ENCODE data around the gene FAT4.

Gene FAT4

DNA sequence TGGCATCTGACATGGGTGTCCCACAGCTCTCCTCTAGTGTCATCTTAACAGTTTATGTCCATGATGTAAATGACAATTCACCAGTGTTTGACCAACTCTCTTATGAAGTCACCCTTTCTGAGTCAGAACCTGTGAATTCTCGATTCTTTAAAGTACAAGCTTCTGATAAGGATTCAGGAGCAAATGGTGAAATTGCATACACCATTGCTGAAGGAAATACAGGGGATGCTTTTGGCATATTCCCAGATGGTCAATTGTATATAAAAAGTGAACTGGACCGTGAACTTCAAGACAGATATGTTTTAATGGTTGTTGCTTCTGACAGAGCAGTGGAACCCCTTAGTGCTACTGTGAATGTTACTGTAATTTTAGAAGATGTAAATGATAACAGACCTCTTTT lies 4.6 kb downstream of the FAT4 start:
- Histone ChIP-seq H3K36me3 (ENCODE audit: control insufficient read depth, low read depth, low read length) (no peaks in the 10 kb centered on the region), H3K4me1 (ENCODE audit: control insufficient read depth, low read depth, low read length) (peaks cover 11% of the 10 kb centered on the region), H3K9me3 (ENCODE audit: control insufficient read depth, low read depth, low read length) (no peaks in the 10 kb centered on the region), H3K4me3 (ENCODE audit: low read length) (no peak overlapping the region), H3K9ac (ENCODE audit: low read length) (no peak overlapping the region), H3K27me3 (ENCODE audit: control insufficient read depth, insufficient read depth, low read length) (peaks cover 40% of the 10 kb centered on the region), H3K27ac (ENCODE audit: low read length) (no peak overlapping the region)

DNA sequence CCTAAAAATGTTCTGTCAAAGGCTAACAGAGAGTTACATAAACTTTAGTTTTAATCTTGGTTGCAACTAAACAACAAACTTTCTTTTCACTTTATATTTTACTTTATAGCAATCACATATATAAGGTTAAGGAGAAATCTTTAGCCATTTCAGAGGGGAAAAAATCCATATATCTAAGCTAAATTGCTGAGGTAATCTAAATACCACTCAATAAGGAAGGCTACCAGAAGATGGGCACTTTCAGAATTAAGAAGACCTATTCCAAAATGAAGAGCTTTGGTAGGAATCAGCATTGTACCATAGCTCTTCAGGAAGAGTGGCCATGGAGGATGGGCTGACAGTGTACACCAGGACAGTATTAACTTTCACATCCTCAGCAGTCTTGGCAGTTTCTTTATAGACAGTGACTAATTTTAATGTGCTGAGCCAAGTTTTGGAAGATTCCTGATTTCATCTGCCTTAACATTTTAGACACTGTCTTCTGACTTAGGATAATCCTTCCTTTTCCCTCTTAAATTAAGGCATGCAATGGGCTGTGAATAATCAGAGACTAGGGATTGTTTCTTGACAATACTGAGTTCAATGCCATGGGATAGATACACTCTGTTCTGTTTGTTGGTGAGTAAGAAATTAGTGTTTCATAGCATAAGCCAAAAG lies 7.1 kb downstream of the FAT4 start:
- peaks cover 20% of the 10 kb centered on the region for H3K4me1 ChIP-seq (ENCODE audit: control insufficient read depth, low read depth, low read length)
- peaks cover 27% of the 10 kb centered on the region for H3K27me3 ChIP-seq (ENCODE audit: control insufficient read depth, insufficient read depth, low read length)
- no peak overlapping the region for H3K9ac ChIP-seq (ENCODE audit: low read length)
- H3K36me3 ChIP-seq (ENCODE audit: control insufficient read depth, low read depth, low read length) = no peaks in the 10 kb centered on the region
- H3K27ac ChIP-seq (ENCODE audit: low read length) = no peak overlapping the region
- no peak overlapping the region for H3K4me3 ChIP-seq (ENCODE audit: low read length)
- H3K9me3 ChIP-seq (ENCODE audit: control insufficient read depth, low read depth, low read length) = no peaks in the 10 kb centered on the region

DNA sequence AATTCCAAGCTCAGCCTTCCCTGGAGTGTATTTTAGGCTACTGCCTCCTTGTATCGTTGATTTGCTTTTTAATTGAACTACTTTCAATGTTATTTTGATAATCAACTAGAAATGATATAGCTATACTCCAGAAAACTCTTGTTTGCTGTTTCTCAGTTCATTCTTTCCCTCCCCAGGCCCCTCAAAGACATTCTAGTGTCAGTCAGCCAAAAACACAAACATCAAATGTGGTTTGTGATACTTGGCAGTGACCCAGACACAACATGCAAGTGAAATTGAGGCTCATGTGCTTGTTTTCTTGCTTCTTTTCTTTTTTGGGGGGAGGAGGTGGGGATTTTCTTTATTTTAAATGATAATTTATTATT lies 7.6 kb downstream of the FAT4 start:
- Histone ChIP-seq H3K36me3 (ENCODE audit: control insufficient read depth, low read depth, low read length) (no peaks in the 10 kb centered on the region), H3K9ac (ENCODE audit: low read length) (no peak overlapping the region), H3K27me3 (ENCODE audit: control insufficient read depth, insufficient read depth, low read length) (peaks cover 22% of the 10 kb centered on the region), H3K27ac (ENCODE audit: low read length) (no peak overlapping the region), H3K4me3 (ENCODE audit: low read length) (no peak overlapping the region), H3K9me3 (ENCODE audit: control insufficient read depth, low read depth, low read length) (no peaks in the 10 kb centered on the region), H3K4me1 (ENCODE audit: control insufficient read depth, low read depth, low read length) (peaks cover 20% of the 10 kb centered on the region)

DNA sequence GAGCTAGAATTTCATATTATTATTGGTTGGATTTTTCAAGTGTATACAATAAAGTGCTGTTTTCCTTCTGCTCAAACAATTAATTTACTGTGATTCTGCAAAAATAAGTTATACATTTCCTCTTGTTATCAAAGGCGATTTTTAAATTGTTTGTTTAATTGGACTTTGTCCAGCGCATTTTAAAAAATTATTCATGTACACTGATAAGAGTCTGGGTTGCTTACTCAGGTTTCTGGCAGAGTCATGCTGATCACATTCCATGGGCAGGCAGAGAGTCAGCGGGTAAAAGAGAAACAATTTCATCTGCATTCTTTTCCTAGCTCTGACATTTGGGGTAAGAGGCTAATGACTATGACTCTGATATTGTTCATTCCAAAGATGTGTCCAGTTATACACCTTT lies 8.9 kb downstream of the FAT4 start:
- H3K9me3 ChIP-seq (ENCODE audit: control insufficient read depth, low read depth, low read length) = no peaks in the 10 kb centered on the region
- no peak overlapping the region for H3K4me3 ChIP-seq (ENCODE audit: low read length)
- no peak overlapping the region for H3K27ac ChIP-seq (ENCODE audit: low read length)
- no peak overlapping the region for H3K9ac ChIP-seq (ENCODE audit: low read length)
- H3K4me1 ChIP-seq (ENCODE audit: control insufficient read depth, low read depth, low read length) = peaks cover 20% of the 10 kb centered on the region
- H3K36me3 ChIP-seq (ENCODE audit: control insufficient read depth, low read depth, low read length) = no peaks in the 10 kb centered on the region
- H3K27me3 ChIP-seq (ENCODE audit: control insufficient read depth, insufficient read depth, low read length) = peaks cover 9% of the 10 kb centered on the region

DNA sequence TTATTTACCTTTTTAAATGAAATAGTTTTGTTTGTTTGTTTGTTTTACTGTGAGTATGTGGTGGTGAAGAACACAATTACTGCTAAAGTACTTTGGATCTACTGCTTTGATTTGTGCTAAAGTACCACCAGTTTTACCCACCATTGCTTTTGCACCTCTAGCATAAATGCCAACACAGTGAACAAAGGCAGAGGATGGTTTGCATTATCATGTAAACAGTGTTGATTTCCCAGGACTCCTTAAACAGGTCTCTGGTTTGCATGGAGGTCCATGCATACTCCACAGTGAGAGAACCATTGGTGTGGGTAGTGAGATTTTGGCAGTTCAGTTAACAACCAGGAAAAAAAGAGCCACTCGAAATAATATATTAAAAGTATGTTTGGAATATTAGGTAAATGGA lies 11.0 kb downstream of the FAT4 start:
- no peaks in the 10 kb centered on the region for H3K36me3 ChIP-seq (ENCODE audit: control insufficient read depth, low read depth, low read length)

DNA sequence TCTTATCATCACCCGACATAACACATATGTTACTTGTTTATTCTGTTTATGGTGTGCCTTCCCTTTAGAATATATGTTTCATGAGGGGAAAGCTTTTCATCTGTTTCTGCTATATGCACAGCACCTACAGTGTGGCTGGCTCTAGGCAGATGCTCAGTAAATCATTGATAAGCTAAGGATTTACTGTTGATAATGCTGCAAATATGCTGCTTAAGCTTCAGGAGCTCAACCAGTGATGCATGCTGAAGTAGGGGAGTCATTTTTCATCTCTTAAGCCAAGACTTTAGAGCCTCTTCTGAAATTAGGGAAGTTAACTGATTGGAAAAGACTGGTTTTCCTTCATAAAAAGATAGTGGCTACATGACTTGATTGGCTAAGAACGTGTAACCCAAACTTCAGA lies 16.4 kb downstream of the FAT4 start:
- Histone ChIP-seq H3K9ac (ENCODE audit: low read length) (no peak overlapping the region), H3K27ac (ENCODE audit: low read length) (no peak overlapping the region), H3K4me1 (ENCODE audit: control insufficient read depth, low read depth, low read length) (peaks cover 3% of the 10 kb centered on the region), H3K36me3 (ENCODE audit: control insufficient read depth, low read depth, low read length) (no peaks in the 10 kb centered on the region), H3K27me3 (ENCODE audit: control insufficient read depth, insufficient read depth, low read length) (no peaks in the 10 kb centered on the region), H3K4me3 (ENCODE audit: low read length) (no peak overlapping the region), H3K9me3 (ENCODE audit: control insufficient read depth, low read depth, low read length) (no peaks in the 10 kb centered on the region)

More for the DNA sequence above, 11.0 kb downstream of the FAT4 start:
- Histone ChIP-seq H3K4me3 (ENCODE audit: low read length) (peak overlapping the region; percentile 19), H3K9me3 (ENCODE audit: control insufficient read depth, low read depth, low read length) (no peaks in the 10 kb centered on the region), H3K27ac (ENCODE audit: low read length) (no peak overlapping the region), H3K9ac (ENCODE audit: low read length) (no peak overlapping the region), H3K4me1 (ENCODE audit: control insufficient read depth, low read depth, low read length) (peaks cover 20% of the 10 kb centered on the region), H3K27me3 (ENCODE audit: control insufficient read depth, insufficient read depth, low read length) (no peaks in the 10 kb centered on the region)

DNA sequence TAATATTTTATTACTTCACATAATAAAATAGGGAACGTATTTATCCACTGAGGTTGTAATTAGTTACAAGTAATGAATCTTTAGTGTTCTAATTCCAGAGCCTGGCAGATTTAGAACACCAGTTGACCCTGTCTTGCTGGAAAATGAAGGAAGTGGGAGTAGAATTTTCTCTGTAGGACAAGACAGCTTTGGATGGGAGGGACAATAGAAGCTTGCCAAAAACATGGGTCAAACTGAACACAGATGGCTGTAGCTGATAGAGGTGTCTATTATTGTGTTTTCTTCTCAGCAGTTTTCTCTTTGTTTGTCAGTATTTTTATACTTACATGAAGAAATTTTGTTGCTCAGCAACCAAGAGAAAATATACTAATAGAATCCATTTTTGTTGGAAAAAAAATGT lies 20.2 kb downstream of the FAT4 start:
- Histone ChIP-seq H3K27me3 (ENCODE audit: control insufficient read depth, insufficient read depth, low read length) (no peaks in the 10 kb centered on the region), H3K4me1 (ENCODE audit: control insufficient read depth, low read depth, low read length) (peaks cover 6% of the 10 kb centered on the region), H3K4me3 (ENCODE audit: low read length) (no peak overlapping the region), H3K36me3 (ENCODE audit: control insufficient read depth, low read depth, low read length) (no peaks in the 10 kb centered on the region), H3K9ac (ENCODE audit: low read length) (no peak overlapping the region), H3K9me3 (ENCODE audit: control insufficient read depth, low read depth, low read length) (no peaks in the 10 kb centered on the region), H3K27ac (ENCODE audit: low read length) (no peak overlapping the region)

DNA sequence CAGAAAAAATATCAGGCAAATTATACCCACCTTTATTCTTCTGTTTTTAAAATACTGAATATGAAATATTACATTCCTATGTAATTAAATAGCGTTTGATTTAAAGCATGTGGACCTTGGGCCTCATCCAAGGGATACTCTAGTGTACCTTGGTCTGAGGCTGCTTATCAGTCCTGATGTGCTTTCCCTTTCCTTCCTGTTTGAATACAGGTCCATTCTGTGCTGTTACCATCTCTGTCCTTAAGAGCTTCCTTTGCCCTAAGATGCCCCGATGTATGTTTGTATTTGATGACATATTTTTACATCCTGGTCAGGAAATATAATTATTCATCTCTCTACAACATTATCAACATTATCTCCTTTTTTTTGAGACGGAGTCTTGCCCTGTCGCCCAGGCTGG lies 24.1 kb downstream of the FAT4 start:
- H3K9me3 ChIP-seq (ENCODE audit: control insufficient read depth, low read depth, low read length) = no peaks in the 10 kb centered on the region
- H3K4me1 ChIP-seq (ENCODE audit: control insufficient read depth, low read depth, low read length) = peaks cover 11% of the 10 kb centered on the region
- no peak overlapping the region for H3K4me3 ChIP-seq (ENCODE audit: low read length)
- H3K36me3 ChIP-seq (ENCODE audit: control insufficient read depth, low read depth, low read length) = no peaks in the 10 kb centered on the region
- H3K9ac ChIP-seq (ENCODE audit: low read length) = no peak overlapping the region
- H3K27me3 ChIP-seq (ENCODE audit: control insufficient read depth, insufficient read depth, low read length) = no peaks in the 10 kb centered on the region
- H3K27ac ChIP-seq (ENCODE audit: low read length) = no peak overlapping the region

DNA sequence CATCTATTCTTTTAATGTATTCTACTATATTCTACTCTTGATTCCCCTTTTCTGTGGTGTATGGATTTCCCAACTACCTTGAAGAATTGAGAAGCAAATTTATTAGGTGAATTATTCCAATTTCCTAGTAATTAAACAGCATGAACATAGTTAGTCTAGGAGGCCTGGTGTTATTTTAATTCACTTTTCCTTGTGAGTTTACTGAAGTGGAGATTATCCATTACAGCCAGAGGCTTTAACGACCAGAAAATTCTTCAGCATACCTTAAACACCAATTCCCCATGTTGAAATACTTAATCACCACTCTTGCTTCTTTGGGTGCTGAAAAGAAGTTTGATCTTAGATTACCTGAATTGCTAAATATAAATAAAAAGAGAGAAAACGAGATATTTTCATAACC lies 29.4 kb downstream of the FAT4 start:
- peaks cover 22% of the 10 kb centered on the region for H3K4me1 ChIP-seq (ENCODE audit: control insufficient read depth, low read depth, low read length)
- no peak overlapping the region for H3K9ac ChIP-seq (ENCODE audit: low read length)
- no peaks in the 10 kb centered on the region for H3K27me3 ChIP-seq (ENCODE audit: control insufficient read depth, insufficient read depth, low read length)
- H3K4me3 ChIP-seq (ENCODE audit: low read length) = no peak overlapping the region
- H3K27ac ChIP-seq (ENCODE audit: low read length) = no peak overlapping the region
- H3K36me3 ChIP-seq (ENCODE audit: control insufficient read depth, low read depth, low read length) = no peaks in the 10 kb centered on the region
- no peaks in the 10 kb centered on the region for H3K9me3 ChIP-seq (ENCODE audit: control insufficient read depth, low read depth, low read length)

DNA sequence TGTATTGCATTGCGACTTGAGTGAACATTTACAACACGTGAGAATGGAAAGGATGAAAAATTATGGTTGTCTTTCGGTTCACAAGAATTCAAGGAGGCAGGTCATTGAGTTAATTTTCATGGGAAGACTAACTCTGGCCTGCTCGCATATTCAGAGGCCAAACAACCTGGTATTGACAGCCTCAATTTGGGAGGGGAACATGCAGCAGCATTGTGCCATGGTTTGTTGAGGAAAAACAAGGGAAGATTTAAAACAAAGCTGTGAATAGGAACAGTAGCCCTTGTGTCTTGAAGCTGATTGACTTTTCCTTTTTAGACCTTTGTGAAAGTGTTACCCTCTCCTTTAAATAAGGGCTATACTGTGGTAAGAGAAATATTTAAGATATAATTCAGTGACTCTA lies 31.9 kb downstream of the FAT4 start:
- Histone ChIP-seq H3K4me1 (ENCODE audit: control insufficient read depth, low read depth, low read length) (peaks cover 22% of the 10 kb centered on the region), H3K9ac (ENCODE audit: low read length) (no peak overlapping the region), H3K27me3 (ENCODE audit: control insufficient read depth, insufficient read depth, low read length) (no peaks in the 10 kb centered on the region), H3K27ac (ENCODE audit: low read length) (no peak overlapping the region), H3K9me3 (ENCODE audit: control insufficient read depth, low read depth, low read length) (no peaks in the 10 kb centered on the region), H3K36me3 (ENCODE audit: control insufficient read depth, low read depth, low read length) (no peaks in the 10 kb centered on the region), H3K4me3 (ENCODE audit: low read length) (no peak overlapping the region)

DNA sequence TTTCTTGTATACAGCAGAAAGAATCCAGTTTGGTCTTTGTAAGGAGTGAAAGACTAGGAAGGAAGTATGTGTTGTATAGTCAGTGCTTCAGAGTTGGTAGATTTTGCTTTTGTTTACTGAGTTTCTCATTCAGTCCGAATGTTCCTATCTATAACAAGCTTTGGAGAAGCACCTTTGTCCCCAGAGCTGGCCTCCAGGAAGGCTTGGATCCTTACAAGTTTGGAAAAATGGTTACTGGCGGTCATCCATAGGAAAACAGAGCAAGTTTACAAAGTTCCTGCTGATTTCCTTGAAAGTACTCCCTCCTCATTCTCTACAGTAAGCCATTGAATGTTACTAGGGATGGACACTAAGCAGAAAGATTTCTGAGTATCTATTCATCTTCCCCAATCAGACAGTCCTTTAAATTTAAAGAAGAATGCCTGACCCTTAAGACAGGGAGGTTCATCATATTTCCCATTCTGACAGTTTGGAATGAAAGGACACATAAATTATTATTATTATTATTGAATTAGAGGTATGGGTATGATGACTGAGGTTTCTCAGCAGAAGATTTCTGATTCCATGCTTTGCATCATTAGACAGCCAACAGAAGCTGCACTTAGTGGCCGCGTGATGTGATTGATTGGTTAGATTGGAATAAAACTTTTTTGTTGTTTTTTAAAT lies 35.8 kb downstream of the FAT4 start:
- Histone ChIP-seq H3K27me3 (ENCODE audit: control insufficient read depth, insufficient read depth, low read length) (no peaks in the 10 kb centered on the region), H3K4me1 (ENCODE audit: control insufficient read depth, low read depth, low read length) (peaks cover 28% of the 10 kb centered on the region), H3K9ac (ENCODE audit: low read length) (no peak overlapping the region), H3K9me3 (ENCODE audit: control insufficient read depth, low read depth, low read length) (no peaks in the 10 kb centered on the region), H3K4me3 (ENCODE audit: low read length) (no peak overlapping the region), H3K36me3 (ENCODE audit: control insufficient read depth, low read depth, low read length) (no peaks in the 10 kb centered on the region), H3K27ac (ENCODE audit: low read length) (no peak overlapping the region)

DNA sequence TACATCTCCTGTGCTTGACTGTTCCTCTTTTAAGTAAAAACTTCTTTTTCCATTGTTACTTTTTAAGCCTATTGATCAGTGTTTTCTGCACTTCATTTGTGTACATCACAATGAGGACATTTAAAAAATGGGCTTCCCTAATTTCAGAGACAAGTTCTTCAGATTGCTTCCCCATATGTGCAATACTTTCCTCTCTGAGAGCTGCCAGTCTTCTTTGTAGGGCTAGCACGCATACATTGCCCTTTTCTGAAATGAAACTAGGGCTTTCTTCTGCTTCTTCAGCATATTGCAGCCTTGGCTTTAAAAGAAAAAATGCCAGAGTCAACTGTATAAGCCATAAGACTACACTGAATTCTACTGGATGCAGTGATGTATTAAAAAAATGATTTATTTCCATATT lies 37.8 kb downstream of the FAT4 start:
- H3K4me3 ChIP-seq (ENCODE audit: low read length) = no peak overlapping the region
- H3K27ac ChIP-seq (ENCODE audit: low read length) = no peak overlapping the region
- no peaks in the 10 kb centered on the region for H3K9me3 ChIP-seq (ENCODE audit: control insufficient read depth, low read depth, low read length)
- H3K4me1 ChIP-seq (ENCODE audit: control insufficient read depth, low read depth, low read length) = peaks cover 31% of the 10 kb centered on the region
- no peaks in the 10 kb centered on the region for H3K36me3 ChIP-seq (ENCODE audit: control insufficient read depth, low read depth, low read length)
- no peak overlapping the region for H3K9ac ChIP-seq (ENCODE audit: low read length)
- H3K27me3 ChIP-seq (ENCODE audit: control insufficient read depth, insufficient read depth, low read length) = no peaks in the 10 kb centered on the region
